GM12892 (cell line): ENCODE data around the gene VAV1.

Experiments
- POLR2A ChIP-seq: IDR thresholded peaks from 2 replicates; pipeline ENCODE4 v1.6.1; 2011; ENCODE audit warnings: low read depth, low read length, control low read depth
- TAF1 ChIP-seq: IDR thresholded peaks from 2 replicates; pipeline ENCODE4 v1.6.1; 2011; ENCODE audit warnings: low read depth, mild to moderate bottlenecking, control low read depth, low read length, borderline replicate concordance

DNA sequence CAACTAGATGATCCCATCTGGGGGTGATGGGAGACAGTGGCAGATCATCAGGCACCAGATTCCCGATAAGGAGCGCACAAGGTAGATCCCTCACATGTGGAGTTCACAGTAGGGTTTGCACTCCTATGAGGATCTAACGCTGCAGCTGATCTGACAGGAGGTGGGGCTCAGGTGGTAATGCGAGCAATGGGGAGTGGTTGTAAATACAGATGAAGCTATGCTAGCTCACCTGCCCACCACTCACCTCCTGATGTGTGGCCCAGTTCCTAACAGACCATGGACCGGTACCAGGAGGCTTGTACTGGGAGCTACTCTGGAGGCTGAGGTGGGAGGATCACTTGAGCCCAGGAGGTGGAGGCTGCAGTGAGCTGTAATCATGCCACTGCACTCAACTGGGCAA is 34.8 kb downstream of the VAV1 start:
- TF ChIP-seq POLR2A (no peak), TAF1 (no peak)
